ENCODE data around the gene ZAR1L. TPM values are rescaled to one million over a fixed set of nuclear protein-coding genes. Genes with fewer than 3 reads are reported as not detected.

The ZAR1L gene
- total and polyA plus RNA-seq, 9 of the 15 experiments (the other 6 are each of a cell fraction or from before 2014, with no cell fraction given) = not detected

DNA sequence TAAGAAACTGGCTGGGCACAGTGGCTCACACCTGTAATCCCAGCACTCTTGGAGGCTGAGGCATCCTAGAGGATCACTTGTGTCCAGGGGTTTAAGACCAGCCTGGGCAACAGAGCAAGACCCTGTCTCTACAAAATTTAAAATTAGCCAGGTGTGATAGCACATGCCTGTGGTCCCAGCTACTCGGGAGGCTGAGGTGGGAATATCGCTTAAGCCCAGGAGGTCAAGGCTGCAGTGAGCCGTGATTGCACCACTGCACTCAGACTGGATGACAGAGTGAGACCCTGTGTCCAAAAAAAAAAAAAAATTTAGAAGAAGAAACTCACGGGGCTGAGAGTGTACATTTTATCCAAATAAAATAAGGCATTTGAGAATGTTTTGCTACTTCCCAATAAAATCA is 58.9 kb downstream of the ZAR1L start:
- ATAC-seq = no peak
- no peaks in the 10 kb centered on the region for H3K79me2 ChIP-seq (ENCODE audit: control insufficient read depth, insufficient read depth, low read length)
- no peak overlapping the region for H3K4me2 ChIP-seq (ENCODE audit: insufficient read depth, low read length)
- no peaks in the 10 kb centered on the region for H3K9me3 ChIP-seq (replicated peaks; ENCODE audit: control insufficient read depth, insufficient read depth, low read depth, low read length)
- TF ChIP-seq ZFP30 (CRISPR knock-in tag; IDR thresholded peaks at IDR 0.05; ENCODE audit: borderline replicate concordance) = no peak
- no peak for TF ChIP-seq RFX7 (CRISPR knock-in tag; IDR thresholded peaks at IDR 0.05)
- TF ChIP-seq TBL1XR1 (IDR thresholded peaks at IDR 0.05; ENCODE audit: low read length in 2 of 2) = no peak
- TF ChIP-seq CHD2 (IDR thresholded peaks at IDR 0.05; ENCODE audit: low read depth, low read length) = no peak
- TF ChIP-seq ZNF311 (CRISPR knock-in tag; IDR thresholded peaks at IDR 0.05) = no peak
- no peak for TF ChIP-seq GATA2 (CRISPR knock-in tag; IDR thresholded peaks at IDR 0.05)
- no peak for TF ChIP-seq E2F1 (CRISPR knock-in tag; IDR thresholded peaks at IDR 0.05)
- no peak for TF ChIP-seq ZKSCAN1 (IDR thresholded peaks at IDR 0.05; ENCODE audit: low read depth, low read length)
- TF ChIP-seq NR2F6 (CRISPR knock-in tag; IDR thresholded peaks at IDR 0.05) = no peak
- no peak for TF ChIP-seq PHB2 (IDR thresholded peaks at IDR 0.05; ENCODE audit: low read depth)
- TF ChIP-seq RERE (CRISPR knock-in tag; IDR thresholded peaks at IDR 0.05; ENCODE audit: borderline replicate concordance) = no peak
- intact Hi-C loops (cut with micrococcal nuclease) = no loop called here
- H3K4me1 ChIP-seq (replicated peaks in 1 of 2; ENCODE audit: control insufficient read depth in 2 of 2, insufficient read depth in 2 of 2, low read length in 2 of 2) = no peaks in the 10 kb centered on the region; a peak in 1 of 5 replicates
- no peak for FAIRE-seq
- ChIA-PET CTCF (ENCODE audit: low intra/inter-chr PET ratio) (no interaction called here), POLR2A (no interaction called here)
- H3K36me3 ChIP-seq (ENCODE audit: control insufficient read depth, insufficient read depth, low read length) = no peaks in the 10 kb centered on the region
- in situ Hi-C loops (cut with MboI) = no loop called here
- no peak for DNase-seq (ENCODE audit: extremely low read depth in 1 of 4, low spot score in 3 of 4)
- peaks cover 5 to 6% of the 10 kb centered on the region in 2 experiments; a peak in 3 of 5 replicates for H3K27me3 ChIP-seq (ENCODE audit: control insufficient read depth in 2 of 2, insufficient read depth in 2 of 2, low read length in 2 of 2)
- no peak overlapping the region for H3K9ac ChIP-seq (ENCODE audit: insufficient read depth in 1 of 2, low read depth in 2 of 2, low read length in 2 of 2)
- WGBS (ENCODE audit: insufficient coverage, low coverage, missing lambda C conversion rate) = 0% methylated on average over 3 of the region's 4 CpGs
- H2AFZ ChIP-seq (ENCODE audit: low read depth, low read length) = no peak overlapping the region
- H3K9me1 ChIP-seq (ENCODE audit: control insufficient read depth, insufficient read depth, low read length) = no peaks in the 10 kb centered on the region
- H3K27ac ChIP-seq (ENCODE audit: extremely low read depth, low read depth, low read length) = no peak overlapping the region
- no TSS peak for BruUV-seq (replicated peaks)
- no peak overlapping the region for H3K4me3 ChIP-seq
- H4K20me1 ChIP-seq (replicated peaks; ENCODE audit: control insufficient read depth, insufficient read depth, low read length) = no peaks in the 10 kb centered on the region

All from K562 (cell line).